ENCODE data around the gene LCN12. TPM values are rescaled to one million over a fixed set of nuclear protein-coding genes. Genes with fewer than 3 reads are reported as not detected.

The LCN12 gene
- polyA plus RNA-seq, 1 donor from 2014 or later = 2.9 TPM

DNA sequence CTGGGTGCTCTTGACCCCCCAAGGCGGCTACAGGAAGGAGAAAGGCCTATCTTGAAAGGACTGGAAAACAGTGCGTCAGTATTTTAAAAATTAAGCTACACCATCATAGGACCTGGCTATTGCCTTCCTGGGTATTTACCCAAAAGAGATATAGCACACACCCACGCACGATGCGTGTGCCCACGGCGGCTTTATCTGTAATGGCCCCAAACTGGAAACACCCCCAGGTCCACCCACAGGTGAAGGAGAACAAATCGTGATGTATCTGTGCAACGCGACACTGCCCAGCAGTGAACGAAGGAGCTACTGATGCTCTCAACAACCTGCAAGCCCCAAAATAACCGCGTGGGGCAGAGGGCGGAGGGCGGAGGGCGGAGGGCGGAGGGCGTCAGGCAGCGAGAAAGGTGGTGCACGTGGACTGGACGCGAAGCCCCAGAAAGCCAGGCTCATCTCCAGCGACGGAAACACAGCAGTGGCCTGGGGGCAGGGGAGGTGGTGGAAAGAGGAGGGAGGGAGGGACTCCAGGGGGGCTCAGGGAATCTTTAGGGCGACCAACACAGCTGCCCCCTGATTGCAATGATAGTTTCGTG is 12.9 kb downstream of the LCN12 start:
- Histone ChIP-seq H4K20me1 (ENCODE audit: insufficient read depth) (no peaks in the 10 kb centered on the region), H3K9ac (ENCODE audit: low read length) (no peak overlapping the region), H3K79me2 (replicated peaks; ENCODE audit: insufficient read depth, low read length) (no peaks in the 10 kb centered on the region), H3K36me3 (ENCODE audit: insufficient read depth, low read length) (no peaks in the 10 kb centered on the region), H3K27ac (ENCODE audit: low read length) (no peak overlapping the region), H3K9me3 (ENCODE audit: low read length) (no peaks in the 10 kb centered on the region), H3K4me3 (ENCODE audit: low read length) (no peak overlapping the region), H3K27me3 (ENCODE audit: insufficient read depth, low read depth, low read length) (no peaks in the 10 kb centered on the region), H3F3A (ENCODE audit: insufficient read depth, low read length, poor library complexity, severe bottlenecking) (no peaks in the 10 kb centered on the region), H2AFZ (ENCODE audit: low read depth, low read length) (no peak overlapping the region), H3K4me2 (ENCODE audit: low read length) (no peak overlapping the region), H3K9me2 (ENCODE audit: insufficient read depth, low read length) (no peaks in the 10 kb centered on the region)
- no peak for TF ChIP-seq MXI1 (conservative IDR thresholded peaks at IDR 0.05; ENCODE audit: poor library complexity, severe bottlenecking)
- TF ChIP-seq TAF1 (IDR thresholded peaks at IDR 0.05; ENCODE audit: low read depth) = no peak

DNA sequence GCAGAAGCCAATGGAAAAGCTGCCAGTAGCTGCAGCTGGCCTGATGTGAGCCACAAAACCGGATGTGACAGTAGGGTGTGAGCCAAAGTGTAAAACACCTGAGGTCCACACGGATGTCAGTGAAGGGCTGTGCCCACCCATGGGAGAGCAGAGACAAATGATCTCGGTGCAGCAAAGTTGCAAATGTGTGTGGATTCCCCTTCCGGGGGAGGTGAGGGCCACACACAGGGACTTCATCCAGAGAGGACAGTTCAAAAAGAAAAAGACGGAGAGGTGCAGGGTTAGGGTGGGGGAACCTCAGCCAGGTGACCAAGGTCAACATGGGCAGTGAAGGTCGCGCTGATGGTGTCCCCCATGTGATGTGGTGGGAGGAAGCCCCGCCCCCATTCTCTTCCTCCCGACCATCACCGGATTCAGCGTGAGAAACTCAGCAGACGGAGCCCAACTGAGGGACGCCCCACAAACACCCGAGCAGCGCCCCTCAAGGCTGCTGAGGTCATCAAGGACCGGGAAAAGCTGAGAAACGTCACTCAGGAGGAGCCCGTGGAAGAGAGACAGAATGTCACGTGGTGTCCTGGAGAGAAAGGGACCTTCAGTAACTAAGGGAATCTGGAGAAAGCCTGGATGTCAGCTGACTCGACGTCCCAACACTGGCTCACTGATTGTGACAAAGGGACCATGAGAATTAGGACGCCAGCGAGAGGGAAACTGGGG is 13.9 kb downstream of the LCN12 start:
- no peak overlapping the region for H3K27ac ChIP-seq (ENCODE audit: low read length)
- H3K9me2 ChIP-seq (ENCODE audit: insufficient read depth, low read length) = no peaks in the 10 kb centered on the region
- H3K4me3 ChIP-seq (ENCODE audit: low read length) = no peak overlapping the region
- H3K36me3 ChIP-seq (ENCODE audit: insufficient read depth, low read length) = no peaks in the 10 kb centered on the region
- H4K20me1 ChIP-seq (ENCODE audit: insufficient read depth) = no peaks in the 10 kb centered on the region
- no peaks in the 10 kb centered on the region for H3K9me3 ChIP-seq (ENCODE audit: low read length)
- TF ChIP-seq, protein P1, sequence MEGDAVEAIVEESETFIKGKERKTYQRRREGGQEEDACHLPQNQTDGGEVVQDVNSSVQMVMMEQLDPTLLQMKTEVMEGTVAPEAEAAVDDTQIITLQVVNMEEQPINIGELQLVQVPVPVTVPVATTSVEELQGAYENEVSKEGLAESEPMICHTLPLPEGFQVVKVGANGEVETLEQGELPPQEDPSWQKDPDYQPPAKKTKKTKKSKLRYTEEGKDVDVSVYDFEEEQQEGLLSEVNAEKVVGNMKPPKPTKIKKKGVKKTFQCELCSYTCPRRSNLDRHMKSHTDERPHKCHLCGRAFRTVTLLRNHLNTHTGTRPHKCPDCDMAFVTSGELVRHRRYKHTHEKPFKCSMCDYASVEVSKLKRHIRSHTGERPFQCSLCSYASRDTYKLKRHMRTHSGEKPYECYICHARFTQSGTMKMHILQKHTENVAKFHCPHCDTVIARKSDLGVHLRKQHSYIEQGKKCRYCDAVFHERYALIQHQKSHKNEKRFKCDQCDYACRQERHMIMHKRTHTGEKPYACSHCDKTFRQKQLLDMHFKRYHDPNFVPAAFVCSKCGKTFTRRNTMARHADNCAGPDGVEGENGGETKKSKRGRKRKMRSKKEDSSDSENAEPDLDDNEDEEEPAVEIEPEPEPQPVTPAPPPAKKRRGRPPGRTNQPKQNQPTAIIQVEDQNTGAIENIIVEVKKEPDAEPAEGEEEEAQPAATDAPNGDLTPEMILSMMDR (IDR thresholded peaks at IDR 0.05; ENCODE audit: poor library complexity, severe bottlenecking) = no peak
- no peaks in the 10 kb centered on the region for H3K27me3 ChIP-seq (ENCODE audit: insufficient read depth, low read depth, low read length)
- no peaks in the 10 kb centered on the region for H3K79me2 ChIP-seq (replicated peaks; ENCODE audit: insufficient read depth, low read length)
- H3K4me2 ChIP-seq (ENCODE audit: low read length) = no peak overlapping the region
- H3K9ac ChIP-seq (ENCODE audit: low read length) = no peak overlapping the region
- H3F3A ChIP-seq (ENCODE audit: insufficient read depth, low read length, poor library complexity, severe bottlenecking) = no peaks in the 10 kb centered on the region
- no peak overlapping the region for H2AFZ ChIP-seq (ENCODE audit: low read depth, low read length)

DNA sequence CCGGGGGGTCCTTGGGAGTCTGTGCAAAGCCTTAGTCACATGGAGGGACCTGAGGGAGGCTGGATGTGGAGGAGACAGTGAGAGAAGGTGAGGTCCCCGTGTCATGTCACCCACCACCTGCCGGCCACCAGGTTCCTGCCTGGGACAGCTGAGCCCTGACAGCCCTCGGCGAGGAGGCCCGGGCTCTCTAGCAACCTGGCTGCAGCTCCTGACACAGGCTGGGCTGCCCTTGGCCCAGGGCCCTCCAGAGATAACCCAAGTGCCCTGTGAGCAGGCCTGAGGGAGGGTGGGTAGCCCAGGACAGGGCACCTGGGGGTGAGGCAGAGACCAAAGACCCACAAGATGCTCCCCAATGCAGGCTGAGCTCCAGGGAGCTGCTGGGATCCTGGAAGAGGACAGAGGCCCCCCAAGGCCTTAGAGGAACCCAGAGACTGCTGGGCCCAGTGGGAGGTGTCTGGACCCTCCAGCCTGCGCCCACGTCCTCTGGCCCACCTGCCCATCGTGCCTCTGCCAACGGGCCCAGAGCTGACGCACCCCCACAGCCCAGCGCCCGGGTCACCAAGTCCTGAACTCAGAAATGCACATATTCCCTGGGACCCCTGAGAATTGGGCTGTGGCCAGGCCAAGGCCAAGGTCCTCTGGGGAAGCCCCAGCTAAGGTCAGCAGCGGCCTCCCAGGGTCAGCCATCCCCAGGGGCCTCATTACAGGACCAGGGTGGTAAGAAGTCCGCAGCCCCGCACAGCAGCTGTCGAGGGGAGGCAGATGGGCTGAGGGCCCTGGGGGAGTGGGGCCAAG is 16.5 kb downstream of the LCN12 start:
- no peaks in the 10 kb centered on the region for H3F3A ChIP-seq (ENCODE audit: insufficient read depth, low read length, poor library complexity, severe bottlenecking)
- no peaks in the 10 kb centered on the region for H3K36me3 ChIP-seq (ENCODE audit: insufficient read depth, low read length)
- H3K9me2 ChIP-seq (ENCODE audit: insufficient read depth, low read length) = no peaks in the 10 kb centered on the region
- H3K9me3 ChIP-seq (ENCODE audit: low read length) = no peaks in the 10 kb centered on the region
- no peaks in the 10 kb centered on the region for H3K27me3 ChIP-seq (ENCODE audit: insufficient read depth, low read depth, low read length)
- TF ChIP-seq EP300 (conservative IDR thresholded peaks at IDR 0.05; ENCODE audit: poor library complexity, severe bottlenecking) = no peak
- no peak for TF ChIP-seq EZH2 (IDR thresholded peaks at IDR 0.05; ENCODE audit: borderline replicate concordance, insufficient read depth, low read length, poor library complexity, severe bottlenecking)
- H3K79me2 ChIP-seq (replicated peaks; ENCODE audit: insufficient read depth, low read length) = no peaks in the 10 kb centered on the region
- no peak overlapping the region for H3K9ac ChIP-seq (ENCODE audit: low read length)
- no peak overlapping the region for H3K4me2 ChIP-seq (ENCODE audit: low read length)
- H4K20me1 ChIP-seq (ENCODE audit: insufficient read depth) = no peaks in the 10 kb centered on the region
- no peak overlapping the region for H3K4me3 ChIP-seq (ENCODE audit: low read length)
- no peak overlapping the region for H3K27ac ChIP-seq (ENCODE audit: low read length)
- H2AFZ ChIP-seq (ENCODE audit: low read depth, low read length) = no peak overlapping the region

All from neural cell (in vitro differentiated cells).